GM12878 (cell line): Measurements from ENCODE around the gene CLPTM1. TPM values are rescaled to one million over a fixed set of nuclear protein-coding genes. Genes with fewer than 3 reads are reported as not detected.

Source experiments
- ATF7 ChIP-seq: fragments of 450-650 bp; IDR thresholded peaks from 2 replicates; pipeline ENCODE4 v1.6.1; 2016; ENCODE audit warnings: low read depth, mild to moderate bottlenecking
- CREB1 ChIP-seq: IDR thresholded peaks from 2 replicates; pipeline ENCODE4 v1.6.1; 2012; ENCODE audit warnings: low read depth, mild to moderate bottlenecking, inconsistent platforms
- HDAC2 ChIP-seq: fragments of 200-600 bp; sonication (generic); IDR thresholded peaks from 2 replicates; pipeline ENCODE4 v1.6.1; 2017
- HDGF ChIP-seq: fragments of 450-650 bp; IDR thresholded peaks from 2 replicates; pipeline ENCODE4 v1.6.1; 2016; ENCODE audit warnings: antibody characterized with exemption
- RB1 ChIP-seq: fragments of 450-650 bp; formaldehyde crosslinking; IDR thresholded peaks from 2 replicates; pipeline ENCODE4 v1.6.1; 2017; ENCODE audit warnings: mild to moderate bottlenecking, borderline replicate concordance
- ZZZ3 ChIP-seq: IDR thresholded peaks from 2 replicates; pipeline ENCODE4 v1.6.1; 2011; ENCODE audit warnings: low read depth; ENCODE audit not compliant: control insufficient read depth, insufficient read length
- polyA plus RNA-seq, 11 experiments: library from polyadenylated mRNA; depleted of rRNA in 4 of 11; unstranded in 6 of 11; stranded (reverse) in 5 of 11; fragments of >200 nt; fragmentation: Nextera tagmentation in 4 of 11; fragmentation: Illumina TruSeq in 1 of 11; extraction: Ambion mirVana in 4 of 11; extraction: Trizol in 1 of 11; gene quantifications; 1 replicate in 1 of 11; 2 replicates in 10 of 11; pipeline versions ENCODE4 v1.2.1 to v1.2.3, GENCODE V29; 2011 to 2016; ENCODE audit warnings: inconsistent platforms in 2 of 11, missing spikeins in 2 of 11, low read depth in 1 of 11
- total RNA-seq, 4 experiments: library from RNA; depleted of rRNA in 3 of 4; stranded (reverse); fragments of >200 nt in 3 of 4; fragmentation: Illumina TruSeq in 1 of 4; extraction: Trizol in 1 of 4; gene quantifications; 2 replicates each; pipeline versions ENCODE4 v1.2.1 to v1.2.3, GENCODE V29; 2013 to 2021
- TF ChIP-seq, protein P1 (sequence below): fragments of 450-650 bp; IDR thresholded peaks from 2 replicates; pipeline ENCODE4 v1.6.1; 2017; ENCODE audit warnings: mild to moderate bottlenecking, moderate library complexity
- TF ChIP-seq, protein P2 (sequence below): fragments of 450-650 bp; IDR thresholded peaks from 2 replicates; pipeline ENCODE4 v1.6.1; 2017; ENCODE audit warnings: mild to moderate bottlenecking, moderate library complexity
- TF ChIP-seq, protein P3 (sequence below): fragments of 450-650 bp; formaldehyde crosslinking; IDR thresholded peaks from 2 replicates; pipeline ENCODE4 v1.4.0; 2020; ENCODE audit warnings: mild to moderate bottlenecking, moderate library complexity
- TF ChIP-seq, protein P4 (sequence below): fragments of 150-350 bp; IDR thresholded peaks from 2 replicates; pipeline ENCODE4 v1.6.1; 2016; ENCODE audit warnings: low read depth, low read length
- TF ChIP-seq, protein P5 (sequence below): fragments of 450-650 bp; IDR thresholded peaks from 2 replicates; pipeline ENCODE4 v1.6.1; 2014; ENCODE audit warnings: mild to moderate bottlenecking

CLPTM1 gene
- total and polyA plus RNA-seq, 10 of the 15 experiments (the other 5 are each of a cell fraction or from before 2014, with no cell fraction given), result 0.42 to 72.6 (median 35.2) TPM

DNA sequence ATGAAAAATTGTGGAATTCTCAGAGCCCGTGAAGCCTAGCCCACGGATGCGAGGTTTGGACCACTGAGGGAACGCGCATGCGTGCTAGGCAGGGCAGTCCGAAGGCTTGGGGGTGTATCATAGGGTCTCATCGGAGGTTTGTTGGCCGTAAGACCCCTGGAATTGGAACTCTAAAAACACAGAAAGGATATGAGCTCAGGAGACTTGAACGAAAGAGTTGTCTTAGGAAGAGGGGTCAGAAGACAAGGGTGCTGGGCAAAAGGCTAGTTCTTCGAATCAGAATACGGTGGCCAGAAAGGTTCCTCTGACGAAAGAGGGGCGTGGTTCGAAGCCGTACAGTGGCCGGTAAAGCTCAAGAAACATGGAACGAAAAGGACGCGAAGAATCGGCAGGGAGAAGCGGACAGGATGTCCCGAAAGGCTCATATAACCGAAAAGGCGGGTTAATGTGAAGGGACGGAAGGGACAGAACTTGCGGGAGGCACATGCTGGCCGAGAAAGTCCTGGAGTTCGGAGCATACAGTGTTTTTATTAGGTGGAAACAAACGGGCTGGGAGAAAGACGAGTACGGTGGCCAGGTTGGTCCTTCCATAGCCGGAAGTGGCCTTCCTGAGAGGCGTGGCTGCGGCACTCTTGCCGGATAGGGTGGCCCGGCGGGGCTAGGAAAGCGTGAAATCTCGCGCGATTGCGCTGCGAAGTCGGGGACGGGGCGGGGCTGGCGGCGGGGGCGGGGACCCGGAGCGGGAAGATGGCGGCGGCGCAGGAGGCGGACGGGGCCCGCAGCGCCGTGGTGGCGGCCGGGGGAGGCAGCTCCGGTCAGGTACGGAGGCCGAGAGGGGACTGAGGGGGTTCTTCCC is at the start of gene CLPTM1 (continued):
- TF ChIP-seq, protein P1, sequence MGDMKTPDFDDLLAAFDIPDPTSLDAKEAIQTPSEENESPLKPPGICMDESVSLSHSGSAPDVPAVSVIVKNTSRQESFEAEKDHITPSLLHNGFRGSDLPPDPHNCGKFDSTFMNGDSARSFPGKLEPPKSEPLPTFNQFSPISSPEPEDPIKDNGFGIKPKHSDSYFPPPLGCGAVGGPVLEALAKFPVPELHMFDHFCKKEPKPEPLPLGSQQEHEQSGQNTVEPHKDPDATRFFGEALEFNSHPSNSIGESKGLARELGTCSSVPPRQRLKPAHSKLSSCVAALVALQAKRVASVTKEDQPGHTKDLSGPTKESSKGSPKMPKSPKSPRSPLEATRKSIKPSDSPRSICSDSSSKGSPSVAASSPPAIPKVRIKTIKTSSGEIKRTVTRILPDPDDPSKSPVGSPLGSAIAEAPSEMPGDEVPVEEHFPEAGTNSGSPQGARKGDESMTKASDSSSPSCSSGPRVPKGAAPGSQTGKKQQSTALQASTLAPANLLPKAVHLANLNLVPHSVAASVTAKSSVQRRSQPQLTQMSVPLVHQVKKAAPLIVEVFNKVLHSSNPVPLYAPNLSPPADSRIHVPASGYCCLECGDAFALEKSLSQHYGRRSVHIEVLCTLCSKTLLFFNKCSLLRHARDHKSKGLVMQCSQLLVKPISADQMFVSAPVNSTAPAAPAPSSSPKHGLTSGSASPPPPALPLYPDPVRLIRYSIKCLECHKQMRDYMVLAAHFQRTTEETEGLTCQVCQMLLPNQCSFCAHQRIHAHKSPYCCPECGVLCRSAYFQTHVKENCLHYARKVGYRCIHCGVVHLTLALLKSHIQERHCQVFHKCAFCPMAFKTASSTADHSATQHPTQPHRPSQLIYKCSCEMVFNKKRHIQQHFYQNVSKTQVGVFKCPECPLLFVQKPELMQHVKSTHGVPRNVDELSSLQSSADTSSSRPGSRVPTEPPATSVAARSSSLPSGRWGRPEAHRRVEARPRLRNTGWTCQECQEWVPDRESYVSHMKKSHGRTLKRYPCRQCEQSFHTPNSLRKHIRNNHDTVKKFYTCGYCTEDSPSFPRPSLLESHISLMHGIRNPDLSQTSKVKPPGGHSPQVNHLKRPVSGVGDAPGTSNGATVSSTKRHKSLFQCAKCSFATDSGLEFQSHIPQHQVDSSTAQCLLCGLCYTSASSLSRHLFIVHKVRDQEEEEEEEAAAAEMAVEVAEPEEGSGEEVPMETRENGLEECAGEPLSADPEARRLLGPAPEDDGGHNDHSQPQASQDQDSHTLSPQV, result no peak
- TF ChIP-seq, protein P2, sequence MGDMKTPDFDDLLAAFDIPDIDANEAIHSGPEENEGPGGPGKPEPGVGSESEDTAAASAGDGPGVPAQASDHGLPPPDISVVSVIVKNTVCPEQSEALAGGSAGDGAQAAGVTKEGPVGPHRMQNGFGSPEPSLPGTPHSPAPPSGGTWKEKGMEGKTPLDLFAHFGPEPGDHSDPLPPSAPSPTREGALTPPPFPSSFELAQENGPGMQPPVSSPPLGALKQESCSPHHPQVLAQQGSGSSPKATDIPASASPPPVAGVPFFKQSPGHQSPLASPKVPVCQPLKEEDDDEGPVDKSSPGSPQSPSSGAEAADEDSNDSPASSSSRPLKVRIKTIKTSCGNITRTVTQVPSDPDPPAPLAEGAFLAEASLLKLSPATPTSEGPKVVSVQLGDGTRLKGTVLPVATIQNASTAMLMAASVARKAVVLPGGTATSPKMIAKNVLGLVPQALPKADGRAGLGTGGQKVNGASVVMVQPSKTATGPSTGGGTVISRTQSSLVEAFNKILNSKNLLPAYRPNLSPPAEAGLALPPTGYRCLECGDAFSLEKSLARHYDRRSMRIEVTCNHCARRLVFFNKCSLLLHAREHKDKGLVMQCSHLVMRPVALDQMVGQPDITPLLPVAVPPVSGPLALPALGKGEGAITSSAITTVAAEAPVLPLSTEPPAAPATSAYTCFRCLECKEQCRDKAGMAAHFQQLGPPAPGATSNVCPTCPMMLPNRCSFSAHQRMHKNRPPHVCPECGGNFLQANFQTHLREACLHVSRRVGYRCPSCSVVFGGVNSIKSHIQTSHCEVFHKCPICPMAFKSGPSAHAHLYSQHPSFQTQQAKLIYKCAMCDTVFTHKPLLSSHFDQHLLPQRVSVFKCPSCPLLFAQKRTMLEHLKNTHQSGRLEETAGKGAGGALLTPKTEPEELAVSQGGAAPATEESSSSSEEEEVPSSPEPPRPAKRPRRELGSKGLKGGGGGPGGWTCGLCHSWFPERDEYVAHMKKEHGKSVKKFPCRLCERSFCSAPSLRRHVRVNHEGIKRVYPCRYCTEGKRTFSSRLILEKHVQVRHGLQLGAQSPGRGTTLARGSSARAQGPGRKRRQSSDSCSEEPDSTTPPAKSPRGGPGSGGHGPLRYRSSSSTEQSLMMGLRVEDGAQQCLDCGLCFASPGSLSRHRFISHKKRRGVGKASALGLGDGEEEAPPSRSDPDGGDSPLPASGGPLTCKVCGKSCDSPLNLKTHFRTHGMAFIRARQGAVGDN, result peak; percentile 23; the same call in 1 of the 2 replicates
- TF ChIP-seq, protein P3, sequence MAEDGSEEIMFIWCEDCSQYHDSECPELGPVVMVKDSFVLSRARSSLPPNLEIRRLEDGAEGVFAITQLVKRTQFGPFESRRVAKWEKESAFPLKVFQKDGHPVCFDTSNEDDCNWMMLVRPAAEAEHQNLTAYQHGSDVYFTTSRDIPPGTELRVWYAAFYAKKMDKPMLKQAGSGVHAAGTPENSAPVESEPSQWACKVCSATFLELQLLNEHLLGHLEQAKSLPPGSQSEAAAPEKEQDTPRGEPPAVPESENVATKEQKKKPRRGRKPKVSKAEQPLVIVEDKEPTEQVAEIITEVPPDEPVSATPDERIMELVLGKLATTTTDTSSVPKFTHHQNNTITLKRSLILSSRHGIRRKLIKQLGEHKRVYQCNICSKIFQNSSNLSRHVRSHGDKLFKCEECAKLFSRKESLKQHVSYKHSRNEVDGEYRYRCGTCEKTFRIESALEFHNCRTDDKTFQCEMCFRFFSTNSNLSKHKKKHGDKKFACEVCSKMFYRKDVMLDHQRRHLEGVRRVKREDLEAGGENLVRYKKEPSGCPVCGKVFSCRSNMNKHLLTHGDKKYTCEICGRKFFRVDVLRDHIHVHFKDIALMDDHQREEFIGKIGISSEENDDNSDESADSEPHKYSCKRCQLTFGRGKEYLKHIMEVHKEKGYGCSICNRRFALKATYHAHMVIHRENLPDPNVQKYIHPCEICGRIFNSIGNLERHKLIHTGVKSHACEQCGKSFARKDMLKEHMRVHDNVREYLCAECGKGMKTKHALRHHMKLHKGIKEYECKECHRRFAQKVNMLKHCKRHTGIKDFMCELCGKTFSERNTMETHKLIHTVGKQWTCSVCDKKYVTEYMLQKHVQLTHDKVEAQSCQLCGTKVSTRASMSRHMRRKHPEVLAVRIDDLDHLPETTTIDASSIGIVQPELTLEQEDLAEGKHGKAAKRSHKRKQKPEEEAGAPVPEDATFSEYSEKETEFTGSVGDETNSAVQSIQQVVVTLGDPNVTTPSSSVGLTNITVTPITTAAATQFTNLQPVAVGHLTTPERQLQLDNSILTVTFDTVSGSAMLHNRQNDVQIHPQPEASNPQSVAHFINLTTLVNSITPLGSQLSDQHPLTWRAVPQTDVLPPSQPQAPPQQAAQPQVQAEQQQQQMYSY (CRISPR knock-in tag), result no peak
- TF ChIP-seq HDGF, result peak; percentile 76
- TF ChIP-seq, protein P4, sequence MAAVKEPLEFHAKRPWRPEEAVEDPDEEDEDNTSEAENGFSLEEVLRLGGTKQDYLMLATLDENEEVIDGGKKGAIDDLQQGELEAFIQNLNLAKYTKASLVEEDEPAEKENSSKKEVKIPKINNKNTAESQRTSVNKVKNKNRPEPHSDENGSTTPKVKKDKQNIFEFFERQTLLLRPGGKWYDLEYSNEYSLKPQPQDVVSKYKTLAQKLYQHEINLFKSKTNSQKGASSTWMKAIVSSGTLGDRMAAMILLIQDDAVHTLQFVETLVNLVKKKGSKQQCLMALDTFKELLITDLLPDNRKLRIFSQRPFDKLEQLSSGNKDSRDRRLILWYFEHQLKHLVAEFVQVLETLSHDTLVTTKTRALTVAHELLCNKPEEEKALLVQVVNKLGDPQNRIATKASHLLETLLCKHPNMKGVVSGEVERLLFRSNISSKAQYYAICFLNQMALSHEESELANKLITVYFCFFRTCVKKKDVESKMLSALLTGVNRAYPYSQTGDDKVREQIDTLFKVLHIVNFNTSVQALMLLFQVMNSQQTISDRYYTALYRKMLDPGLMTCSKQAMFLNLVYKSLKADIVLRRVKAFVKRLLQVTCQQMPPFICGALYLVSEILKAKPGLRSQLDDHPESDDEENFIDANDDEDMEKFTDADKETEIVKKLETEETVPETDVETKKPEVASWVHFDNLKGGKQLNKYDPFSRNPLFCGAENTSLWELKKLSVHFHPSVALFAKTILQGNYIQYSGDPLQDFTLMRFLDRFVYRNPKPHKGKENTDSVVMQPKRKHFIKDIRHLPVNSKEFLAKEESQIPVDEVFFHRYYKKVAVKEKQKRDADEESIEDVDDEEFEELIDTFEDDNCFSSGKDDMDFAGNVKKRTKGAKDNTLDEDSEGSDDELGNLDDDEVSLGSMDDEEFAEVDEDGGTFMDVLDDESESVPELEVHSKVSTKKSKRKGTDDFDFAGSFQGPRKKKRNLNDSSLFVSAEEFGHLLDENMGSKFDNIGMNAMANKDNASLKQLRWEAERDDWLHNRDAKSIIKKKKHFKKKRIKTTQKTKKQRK, result no peak
- no peak for TF ChIP-seq ZZZ3
- TF ChIP-seq RB1, result peak; percentile 46
- TF ChIP-seq, protein P5, sequence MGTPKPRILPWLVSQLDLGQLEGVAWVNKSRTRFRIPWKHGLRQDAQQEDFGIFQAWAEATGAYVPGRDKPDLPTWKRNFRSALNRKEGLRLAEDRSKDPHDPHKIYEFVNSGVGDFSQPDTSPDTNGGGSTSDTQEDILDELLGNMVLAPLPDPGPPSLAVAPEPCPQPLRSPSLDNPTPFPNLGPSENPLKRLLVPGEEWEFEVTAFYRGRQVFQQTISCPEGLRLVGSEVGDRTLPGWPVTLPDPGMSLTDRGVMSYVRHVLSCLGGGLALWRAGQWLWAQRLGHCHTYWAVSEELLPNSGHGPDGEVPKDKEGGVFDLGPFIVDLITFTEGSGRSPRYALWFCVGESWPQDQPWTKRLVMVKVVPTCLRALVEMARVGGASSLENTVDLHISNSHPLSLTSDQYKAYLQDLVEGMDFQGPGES, result 0 out of 2 replicates have a peak, but pooled peaks have one; percentile 14
- TF ChIP-seq HDAC2, result no peak
- peak; percentile 96 for TF ChIP-seq CREB1
- TF ChIP-seq ATF7, result peak; percentile 85
